ENCODE results near the gene NFE2.
A peak's percentile ranks its signal among the peaks of the same experiment; 100 is the strongest.

NFE2 gene

GRCh38 chr12:54266852-54267251 lies 34.0 kb downstream of the NFE2 start:
- no peak overlapping the region for H3K4me3 ChIP-seq (ENCODE audit: low read depth, low read length)
- TF ChIP-seq CTCF (conservative IDR thresholded peaks at IDR 0.05; ENCODE audit: low read depth, low read length): no peak
- no peak for DNase-seq (ENCODE audit: low read depth)

GRCh38 chr12:54265364-54265812 lies 35.4 kb downstream of the NFE2 start:
- no peak overlapping the region for H3K4me3 ChIP-seq (ENCODE audit: low read depth, low read length)
- TF ChIP-seq CTCF (conservative IDR thresholded peaks at IDR 0.05; ENCODE audit: low read depth, low read length): no peak
- DNase-seq (ENCODE audit: low read depth): no peak

- TF ChIP-seq CTCF (conservative IDR thresholded peaks at IDR 0.05; ENCODE audit: low read depth, low read length): no peak
- peak overlapping the region; percentile 20 for H3K4me3 ChIP-seq (ENCODE audit: low read depth, low read length)
- peak; percentile 64 for DNase-seq (ENCODE audit: low read depth)
These were observed 38.4 kb downstream of the NFE2 start for GRCh38 chr12:54262403-54262925.

- peak overlapping the region; percentile 20 for H3K4me3 ChIP-seq (ENCODE audit: low read depth, low read length)
- peak; percentile 77 for DNase-seq (ENCODE audit: low read depth)
- TF ChIP-seq CTCF (conservative IDR thresholded peaks at IDR 0.05; ENCODE audit: low read depth, low read length): no peak
These were observed 38.9 kb downstream of the NFE2 start for GRCh38 chr12:54261815-54262402.

GRCh38 chr12:54259194-54260011 lies 41.4 kb downstream of the NFE2 start:
- H3K4me3 ChIP-seq (ENCODE audit: low read depth, low read length): peak overlapping the region; percentile 54
- DNase-seq (ENCODE audit: low read depth): peak; percentile 93
- TF ChIP-seq CTCF (conservative IDR thresholded peaks at IDR 0.05; ENCODE audit: low read depth, low read length): no peak

- TF ChIP-seq CTCF (conservative IDR thresholded peaks at IDR 0.05; ENCODE audit: low read depth, low read length): no peak
- peak; percentile 75 for DNase-seq (ENCODE audit: low read depth)
- no peak overlapping the region for H3K4me3 ChIP-seq (ENCODE audit: low read depth, low read length)
These were observed 42.6 kb downstream of the NFE2 start for GRCh38 chr12:54258201-54258681.

All from choroid plexus epithelial cell (primary cell).